Activated CD4-positive, alpha-beta T cell treated with anti-CD3 and anti-CD28 coated beads, Interleukin-2, amount 50 U/mL, for 48 hours (primary cell): ENCODE results near the gene ATG4D.
A peak's percentile ranks its signal among the peaks of the same experiment; 100 is the strongest.
"Not testable (repeated sequence)": the region's sequence is repeated elsewhere in the genome, so short reads cannot be mapped to it uniquely, and the experiment has no call there.

ENCODE experiments used
- DNase-seq, 2 experiments: peaks; one replicate each; pipeline ENCODE4 v3.0.0-alpha.2; 2020

The ATG4D gene

DNA sequence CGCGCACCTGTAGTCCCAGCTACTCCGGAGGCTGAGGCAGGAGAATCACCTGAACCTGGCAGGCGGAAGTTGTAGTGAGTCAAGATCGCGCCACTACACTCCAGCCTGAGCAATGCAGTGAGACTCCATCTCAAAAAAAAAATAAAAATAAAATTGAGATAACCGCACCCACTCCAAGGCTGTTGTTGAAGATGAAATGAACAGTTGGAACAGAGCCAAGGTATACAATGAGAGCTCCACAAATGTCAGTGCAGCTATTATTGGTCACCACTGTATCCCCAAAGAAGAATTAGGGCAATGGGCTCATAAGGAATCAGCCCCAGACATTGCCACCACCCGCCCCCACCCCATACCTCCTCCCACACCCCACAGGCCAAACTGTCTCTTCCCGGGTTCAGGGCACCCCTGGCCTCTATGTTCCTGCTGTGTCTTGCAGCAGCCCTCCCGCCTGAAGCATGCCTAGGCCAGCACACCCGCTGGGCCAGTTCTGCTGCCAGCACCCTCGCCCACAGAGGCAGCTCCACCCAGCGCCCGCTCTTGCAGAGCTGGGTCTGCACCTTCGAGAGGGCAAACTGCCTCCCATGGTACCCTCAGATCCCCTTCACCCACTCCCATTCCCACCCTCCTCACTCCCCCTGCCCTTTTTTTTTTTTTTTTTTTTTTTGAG, 22.9 kb upstream of the ATG4D start:
- no peak for DNase-seq

DNA sequence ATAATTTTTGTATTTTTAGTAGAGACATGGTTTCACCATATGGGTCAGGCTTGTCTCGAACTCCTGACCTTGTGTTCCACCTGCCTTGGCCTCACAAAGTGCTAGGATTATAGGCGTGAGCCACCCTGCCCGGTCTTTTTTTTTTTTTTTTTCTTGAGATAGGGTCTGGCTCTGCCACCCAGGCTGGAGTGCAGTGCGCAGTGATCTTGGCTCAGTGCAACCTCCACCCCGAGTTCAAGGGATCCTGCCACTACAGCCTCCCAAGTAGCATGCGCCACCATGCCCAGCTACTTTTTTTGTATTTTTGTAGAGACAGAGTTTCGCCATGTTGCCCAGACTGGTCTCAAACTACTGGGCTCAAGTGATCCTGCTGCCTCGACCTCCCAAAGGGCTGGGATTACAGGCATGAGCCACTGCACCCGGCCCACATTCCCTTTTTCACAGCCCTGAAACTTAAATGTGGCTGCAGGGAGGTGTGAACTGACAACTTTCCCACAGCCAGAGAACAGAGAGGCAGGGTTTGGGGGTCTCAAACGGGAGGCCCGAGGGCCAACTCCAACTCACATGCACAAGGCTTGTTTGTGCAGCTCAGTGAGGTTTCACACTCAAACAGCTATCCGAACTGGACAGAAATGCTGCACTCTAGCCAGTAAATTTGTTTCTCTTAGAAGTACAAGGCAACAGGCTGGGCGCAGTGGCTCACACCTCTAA, 22.1 kb upstream of the ATG4D start:
- no peak for DNase-seq

GRCh38 chr19:10523135-10523636, 20.5 kb upstream of the ATG4D start:
- no peak for DNase-seq

- no peak for DNase-seq
Measured at GRCh38 chr19:10525636-10526035, 18.1 kb upstream of the ATG4D start.

- not testable (repeated sequence) for DNase-seq
Measured at GRCh38 chr19:10526887-10527286, 16.8 kb upstream of the ATG4D start.

GRCh38 chr19:10532457-10532856, 11.2 kb upstream of the ATG4D start:
- no peak for DNase-seq

DNA sequence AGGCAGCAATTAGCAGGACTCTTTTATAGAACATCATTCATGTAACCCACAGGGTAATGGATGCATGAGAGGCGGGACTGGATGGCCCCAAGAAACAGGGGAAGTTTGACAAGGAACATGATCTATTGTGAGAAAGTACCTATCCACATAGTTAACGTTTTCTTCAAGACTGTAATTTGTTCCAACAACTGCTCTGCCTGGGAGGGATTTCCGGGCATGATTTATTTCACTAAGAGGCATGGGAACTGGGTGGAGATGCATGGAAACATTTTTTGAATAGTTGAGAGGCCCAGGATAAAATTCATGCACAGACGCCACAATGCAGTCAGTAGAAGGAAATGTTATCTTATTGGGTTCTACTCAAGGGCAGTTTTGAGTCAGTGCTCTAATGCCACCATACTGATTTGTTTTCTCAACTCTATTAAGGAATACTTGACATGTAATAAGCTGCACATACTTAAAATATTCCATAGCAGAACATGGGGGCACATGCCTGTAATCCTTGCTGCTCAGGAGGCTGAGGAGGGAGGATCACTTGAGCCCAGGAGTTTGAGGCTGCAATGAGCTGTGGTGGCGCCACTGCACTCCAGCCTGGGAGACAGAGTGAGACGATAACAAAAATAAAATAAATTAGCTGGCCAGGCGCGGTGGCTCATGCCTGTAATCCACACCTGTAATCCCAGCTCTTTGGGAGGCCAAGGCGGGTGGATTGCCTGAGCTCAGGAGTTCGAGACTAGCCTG, 9.9 kb upstream of the ATG4D start:
- no peak for DNase-seq

DNA sequence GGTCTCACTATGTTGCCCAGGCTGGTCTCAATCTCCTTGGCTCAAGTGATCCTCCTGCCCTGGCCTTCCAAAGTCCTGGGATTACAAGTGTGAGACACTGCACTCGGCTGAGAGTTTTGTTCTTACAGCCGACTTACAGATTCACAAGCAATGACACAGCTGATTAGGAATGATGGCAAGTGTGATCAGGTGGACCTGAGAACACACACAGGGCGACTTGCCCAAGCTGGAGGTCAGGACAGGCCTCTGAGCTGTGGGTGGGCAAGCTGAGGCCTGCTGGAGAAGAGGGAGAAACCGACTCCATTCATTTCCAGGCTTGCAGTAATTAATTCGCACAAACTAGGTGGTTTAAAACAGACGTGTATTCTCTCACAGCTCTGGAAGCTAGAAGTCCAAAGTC, 8.1 kb upstream of the ATG4D start:
- DNase-seq: no peak

DNA sequence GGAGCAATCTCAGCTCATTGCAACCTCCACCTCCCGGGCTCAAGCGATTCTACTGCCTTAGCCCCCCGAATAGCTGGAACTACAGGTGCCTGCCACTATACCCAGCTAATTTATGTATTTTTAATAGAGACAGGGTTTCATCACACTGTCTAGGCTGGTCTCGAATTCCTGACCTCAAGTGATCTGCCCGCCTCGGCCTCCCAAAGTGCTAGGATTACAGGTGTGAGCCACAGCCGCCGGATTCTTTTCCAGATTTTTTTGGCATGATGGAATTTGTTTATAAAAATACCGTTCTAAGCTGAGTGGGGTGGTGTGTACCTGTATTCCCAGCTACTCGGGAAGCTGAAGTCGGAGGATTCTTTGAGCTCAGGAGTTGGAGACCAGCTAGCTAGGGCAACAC, 6.0 kb upstream of the ATG4D start:
- DNase-seq: no peak

- no peak for DNase-seq
Measured at GRCh38 chr19:10538204-10538983, 5.3 kb upstream of the ATG4D start.

- DNase-seq: not testable (repeated sequence)
Measured at GRCh38 chr19:10539016-10539415, 4.7 kb upstream of the ATG4D start.

- DNase-seq: no peak
Measured at GRCh38 chr19:10543059-10543419, 665 bp upstream of the ATG4D start.

- DNase-seq: peak; percentile 31 to 36
Measured at GRCh38 chr19:10544242-10544752, 593 bp downstream of the ATG4D start.

- DNase-seq: peak in 1 of 2 experiments; percentile 21
Measured at GRCh38 chr19:10544753-10545251, 1.1 kb downstream of the ATG4D start.

DNA sequence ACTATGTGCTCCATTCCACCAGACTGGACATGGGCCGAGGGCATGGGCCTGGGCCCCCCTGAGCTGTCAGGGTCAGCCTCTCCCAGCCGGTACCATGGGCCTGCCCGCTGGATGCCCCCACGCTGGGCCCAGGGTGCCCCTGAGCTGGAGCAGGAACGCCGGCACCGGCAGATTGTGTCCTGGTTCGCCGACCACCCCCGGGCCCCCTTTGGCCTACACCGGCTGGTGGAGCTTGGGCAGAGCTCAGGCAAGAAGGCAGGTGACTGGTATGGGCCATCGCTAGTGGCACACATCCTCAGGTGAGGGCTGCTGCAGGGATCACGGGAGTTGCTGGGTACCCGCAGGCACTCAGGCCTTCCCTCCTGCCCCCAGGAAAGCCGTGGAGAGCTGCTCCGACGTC, 3.1 kb downstream of the ATG4D start:
- no peak for DNase-seq

- no peak for DNase-seq
Measured at GRCh38 chr19:10548746-10549276, 5.1 kb downstream of the ATG4D start.

GRCh38 chr19:10549733-10550132, 6.0 kb downstream of the ATG4D start:
- DNase-seq: no peak

- no peak for DNase-seq
Measured at GRCh38 chr19:10550336-10550735, 6.6 kb downstream of the ATG4D start.

DNA sequence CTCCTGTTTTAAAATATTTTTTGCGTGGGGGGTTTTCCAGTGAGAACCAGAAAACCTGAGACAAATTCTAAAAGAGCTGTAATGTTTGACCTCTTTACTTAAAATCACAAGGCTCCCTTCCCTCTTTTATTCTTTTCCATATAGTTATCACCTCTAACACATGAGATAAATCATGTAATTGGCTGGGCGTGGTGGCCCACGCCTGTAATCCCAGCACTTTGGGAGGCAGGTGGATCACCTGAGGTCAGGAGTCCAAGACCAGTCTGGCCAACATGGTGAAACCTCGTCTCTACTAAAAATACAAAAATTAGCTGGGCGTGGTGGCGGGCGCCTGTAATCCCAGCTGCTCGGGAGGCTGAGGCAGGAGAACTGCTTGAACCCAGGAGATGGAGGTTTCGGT, 7.3 kb downstream of the ATG4D start:
- not testable (repeated sequence) for DNase-seq

DNA sequence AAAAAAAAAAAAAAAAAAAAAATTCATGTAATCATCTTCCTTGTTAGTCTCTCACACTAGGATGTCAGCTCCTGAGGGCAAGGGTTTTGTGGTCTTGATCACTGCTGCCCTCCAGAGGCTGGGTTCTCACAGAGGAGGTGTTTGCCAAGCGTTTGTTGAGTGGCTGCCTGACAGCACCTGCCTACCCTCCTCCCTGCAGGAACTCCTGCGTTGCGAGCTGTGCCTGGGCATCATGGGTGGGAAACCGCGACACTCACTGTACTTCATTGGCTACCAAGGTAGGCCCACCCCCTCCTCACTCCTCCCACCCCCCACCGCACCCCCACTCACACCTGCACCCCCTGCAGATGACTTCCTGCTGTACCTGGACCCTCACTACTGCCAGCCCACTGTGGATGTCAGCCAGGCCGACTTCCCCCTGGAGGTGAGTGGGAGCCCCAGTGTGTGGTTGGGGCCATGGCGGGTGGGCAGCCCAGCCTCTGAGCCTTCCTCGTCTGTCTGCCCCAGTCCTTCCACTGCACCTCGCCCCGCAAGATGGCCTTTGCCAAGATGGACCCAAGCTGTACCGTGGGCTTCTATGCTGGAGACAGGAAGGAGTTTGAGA, 8.1 kb downstream of the ATG4D start:
- DNase-seq: peak in 1 of 2 experiments; percentile 61

GRCh38 chr19:10552510-10553053, 8.9 kb downstream of the ATG4D start:
- DNase-seq: peak in 1 of 2 experiments; percentile 51
